CD14-positive monocyte (primary cell): ENCODE measurements around the gene CPAMD8. TPM values are rescaled to one million over a fixed set of nuclear protein-coding genes. Genes with fewer than 3 reads are reported as not detected.

ENCODE experiments used
- DNase-seq, 3 donors: peaks; one replicate each; pipeline ENCODE4 v3.0.0-alpha.2; 2011 to 2022
- H2AFZ ChIP-seq: 2 replicates; pipeline ENCODE4 v1.6.0; 2012; ENCODE audit warnings: mild to moderate bottlenecking, low read depth, low read length, inconsistent platforms; ENCODE audit not compliant: insufficient read depth, poor library complexity, severe bottlenecking
- H3K27ac ChIP-seq, 2 donors: 1 replicate in 1 of 2; 2 replicates in 1 of 2; pipeline ENCODE4 v1.5.1; 2012 to 2013; ENCODE audit warnings: low read length in 2 of 2, control low read depth in 1 of 2, inconsistent platforms in 1 of 2, low read depth in 1 of 2, mild to moderate bottlenecking in 1 of 2
- H3K27me3 ChIP-seq, 2 donors: one replicate each; pipeline versions ENCODE4 v1.6.0 to v1.6.1; 2011 to 2013; ENCODE audit warnings: low read length in 2 of 2; ENCODE audit not compliant: control insufficient read depth in 2 of 2, insufficient read depth in 2 of 2
- H3K36me3 ChIP-seq, 2 donors: replicated peaks in 1 of 2; 1 replicate in 1 of 2; 2 replicates in 1 of 2; pipeline versions ENCODE4 v1.5.1 to v1.6.1; 2012 to 2013; ENCODE audit warnings: low read length in 2 of 2, control low read depth in 1 of 2, inconsistent platforms in 1 of 2, mild to moderate bottlenecking in 1 of 2; ENCODE audit not compliant: insufficient read depth in 2 of 2, control insufficient read depth in 1 of 2
- H3K4me1 ChIP-seq, 2 donors: 1 replicate in 1 of 2; 2 replicates in 1 of 2; pipeline versions ENCODE4 v1.5.1 to v1.6.1; 2012 to 2013; ENCODE audit warnings: low read length in 2 of 2, control low read depth in 1 of 2, inconsistent platforms in 1 of 2, mild to moderate bottlenecking in 1 of 2, moderate library complexity in 1 of 2; ENCODE audit not compliant: insufficient read depth in 2 of 2, control insufficient read depth in 1 of 2
- H3K4me2 ChIP-seq: replicated peaks from 2 replicates; pipeline ENCODE3; 2012; ENCODE audit warnings: low read length, moderate library complexity, mild to moderate bottlenecking; ENCODE audit not compliant: poor library complexity, severe bottlenecking; ENCODE audit errors: extremely low read depth
- H3K4me3 ChIP-seq, 3 experiments: fragments of 200-600 bp in 1 of 3; sonication (generic) in 1 of 3; replicated peaks in 1 of 3; 1 replicate in 2 of 3; 2 replicates in 1 of 3; pipeline ENCODE4 v1.5.1; 2011 to 2013; ENCODE audit warnings: low read length in 3 of 3, mild to moderate bottlenecking in 3 of 3, control low read depth in 2 of 3, low read depth in 2 of 3, inconsistent platforms in 1 of 3, moderate library complexity in 1 of 3
- H3K79me2 ChIP-seq: 2 replicates; pipeline ENCODE4 v1.6.0; 2012; ENCODE audit warnings: mild to moderate bottlenecking, control low read depth, inconsistent platforms, low read length, moderate library complexity; ENCODE audit not compliant: insufficient read depth
- H3K9ac ChIP-seq: 2 replicates; pipeline ENCODE4 v1.6.0; 2017; ENCODE audit warnings: low read length, mild to moderate bottlenecking; ENCODE audit not compliant: insufficient read depth, poor library complexity, severe bottlenecking
- H3K9me3 ChIP-seq, 2 donors: replicated peaks in 1 of 2; 1 replicate in 1 of 2; 2 replicates in 1 of 2; pipeline versions ENCODE4 v1.5.1 to v1.6.1; 2012 to 2013; ENCODE audit warnings: low read length in 2 of 2, control low read depth in 1 of 2; ENCODE audit not compliant: control insufficient read depth in 1 of 2, insufficient read depth in 1 of 2
- H4K20me1 ChIP-seq: 2 replicates; pipeline ENCODE4 v1.6.0; 2012; ENCODE audit warnings: mild to moderate bottlenecking, low read length, control low read depth, moderate library complexity; ENCODE audit not compliant: insufficient read depth
- H3K27ac Mint-ChIP-seq, 7 donors: one replicate each; pipeline ENCODE4 v1.8.0; 2020; ENCODE audit warnings: mild to moderate bottlenecking in 7 of 7, mixed read lengths in 7 of 7, moderate library complexity in 6 of 7, inconsistent platforms in 2 of 7
- H3K27me3 Mint-ChIP-seq, 3 donors: one replicate each; pipeline ENCODE4 v1.8.0; 2021 to 2022; ENCODE audit warnings: low read depth in 3 of 3, mild to moderate bottlenecking in 3 of 3, mixed read lengths in 3 of 3, moderate library complexity in 3 of 3, inconsistent platforms in 1 of 3
- H3K36me3 Mint-ChIP-seq, 2 donors: one replicate each; pipeline ENCODE4 v1.8.0; 2020; ENCODE audit warnings: mixed read lengths in 2 of 2, inconsistent platforms in 1 of 2, mild to moderate bottlenecking in 1 of 2
- H3K4me1 Mint-ChIP-seq: one replicate; pipeline ENCODE4 v1.8.0; 2020; ENCODE audit warnings: mild to moderate bottlenecking, mixed read lengths
- H3K4me3 Mint-ChIP-seq, 2 donors: one replicate each; pipeline ENCODE4 v1.8.0; 2020; ENCODE audit warnings: mild to moderate bottlenecking in 2 of 2, mixed read lengths in 2 of 2, moderate library complexity in 1 of 2
- H3K9me3 Mint-ChIP-seq, 7 donors: one replicate each; pipeline ENCODE4 v1.8.0; 2020 to 2022; ENCODE audit warnings: mixed read lengths in 7 of 7, mild to moderate bottlenecking in 6 of 7, moderate library complexity in 6 of 7, inconsistent platforms in 2 of 7
- CTCF ChIP-seq: fragments of 200-600 bp; IDR thresholded peaks from one replicate; pipeline ENCODE4 v1.8.0; 2022; ENCODE audit warnings: antibody characterized with exemption, mild to moderate bottlenecking
- WGBS: methylation state at CpG from one replicate; pipeline ENCODE4 v1.1.5; 2013; ENCODE audit warnings: missing lambda C conversion rate; ENCODE audit not compliant: insufficient coverage; 5-methylcytosine and 5-hydroxymethylcytosine counted together
- intact Hi-C, 2 donors: fragments of 100-400 bp; cut with micrococcal nuclease; formaldehyde crosslinking; loops; one replicate each; pipeline versions ENCODE4 v1.15.0 to v1.15.1; 2023
- polyA plus RNA-seq, 3 donors: library from polyadenylated mRNA; depleted of rRNA in 1 of 3; unstranded in 2 of 3; stranded (reverse) in 1 of 3; fragments of 300-500 nt in 2 of 3; fragments of >200 nt in 1 of 3; fragmentation: Illumina TruSeq in 2 of 3; gene quantifications; 1 replicate in 2 of 3; 2 replicates in 1 of 3; pipeline ENCODE4 v1.2.3, GENCODE V29; 2012 to 2021

CPAMD8 gene
- polyA plus RNA-seq, 3 donors = 5.1 to 53.4 (median 5.4) TPM

- H3K9me3 ChIP-seq = no peaks in the 10 kb centered on the region
- H3K27ac Mint-ChIP-seq = peak overlapping the region in 1 of 7 donors; percentile 41
- no peak overlapping the region for H3K4me3 ChIP-seq
- no peaks in the 10 kb centered on the region for H3K36me3 ChIP-seq
- H3K4me2 ChIP-seq = no peak overlapping the region
- no peak overlapping the region for H2AFZ ChIP-seq
- 82% methylated on average over 10 of the region's 19 CpGs for WGBS
- peaks cover 24% of the 10 kb centered on the region for H3K4me1 Mint-ChIP-seq
- no peaks in the 10 kb centered on the region for H3K79me2 ChIP-seq
- H4K20me1 ChIP-seq = no peaks in the 10 kb centered on the region
- peaks cover 0 to 5% (median 2%) of the 10 kb centered on the region in 7 donors for H3K9me3 Mint-ChIP-seq
- intact Hi-C loops = no loop called here
- H3K4me3 Mint-ChIP-seq = no peak overlapping the region
- H3K36me3 Mint-ChIP-seq = peaks cover 5 to 8% of the 10 kb centered on the region in 2 donors
- DNase-seq = no peak
- H3K4me1 ChIP-seq = peaks cover 37 to 38% of the 10 kb centered on the region in 2 donors
- H3K9ac ChIP-seq = no peak overlapping the region
- peaks cover 7 to 22% (median 20%) of the 10 kb centered on the region in 3 donors for H3K27me3 Mint-ChIP-seq
- TF ChIP-seq CTCF = no peak
- H3K27me3 ChIP-seq = no peaks in the 10 kb centered on the region
- no peak overlapping the region for H3K27ac ChIP-seq
These were observed 125.0 kb downstream of the CPAMD8 start for GRCh38 chr19:16901491-16902175.

- Mint-ChIP-seq H3K4me1 (peaks cover 36% of the 10 kb centered on the region), H3K9me3 (peaks cover 0 to 7% (median 2%) of the 10 kb centered on the region in 7 donors), H3K27me3 (peaks cover 15 to 33% (median 27%) of the 10 kb centered on the region in 3 donors), H3K27ac (peak overlapping the region; percentile 15 to 84 (median 78)), H3K36me3 (peaks cover 10 to 14% of the 10 kb centered on the region in 2 donors), H3K4me3 (peak overlapping the region; percentile 41 to 71)
- H4K20me1 ChIP-seq = no peaks in the 10 kb centered on the region
- peak overlapping the region; percentile 71 for H2AFZ ChIP-seq
- H3K36me3 ChIP-seq = no peaks in the 10 kb centered on the region
- DNase-seq = peak; percentile 66 to 73 (median 67)
- H3K4me2 ChIP-seq = peak overlapping the region; percentile 34
- intact Hi-C loops = loop anchor here in 1 of 2 donors (2.0 to 5.0 kb wide), 2 partner anchors 67 to 121 kb away; no protein-coding TSS in a partner anchor
- H3K27ac ChIP-seq = peak overlapping the region; percentile 17 to 41
- H3K27me3 ChIP-seq = peaks cover 0 to 9% of the 10 kb centered on the region in 2 donors
- peaks cover 50 to 52% of the 10 kb centered on the region in 2 donors for H3K4me1 ChIP-seq
- no peak overlapping the region for H3K9ac ChIP-seq
- H3K79me2 ChIP-seq = no peaks in the 10 kb centered on the region
- no peaks in the 10 kb centered on the region for H3K9me3 ChIP-seq
- H3K4me3 ChIP-seq = peak overlapping the region in 1 of 3 experiments; percentile 23
- 0% methylated on average over 4 of the region's 7 CpGs for WGBS
- peak; percentile 90 for TF ChIP-seq CTCF
These were observed 127.0 kb downstream of the CPAMD8 start for GRCh38 chr19:16899566-16900075.
